ENCODE data around the gene ST14. TPM values are rescaled to one million over a fixed set of nuclear protein-coding genes. Genes with fewer than 3 reads are reported as not detected.
A peak's percentile ranks its signal among the peaks of the same experiment; 100 is the strongest.

The ST14 gene
- total RNA-seq, 1 donor from 2014 or later: 1.4 TPM

DNA sequence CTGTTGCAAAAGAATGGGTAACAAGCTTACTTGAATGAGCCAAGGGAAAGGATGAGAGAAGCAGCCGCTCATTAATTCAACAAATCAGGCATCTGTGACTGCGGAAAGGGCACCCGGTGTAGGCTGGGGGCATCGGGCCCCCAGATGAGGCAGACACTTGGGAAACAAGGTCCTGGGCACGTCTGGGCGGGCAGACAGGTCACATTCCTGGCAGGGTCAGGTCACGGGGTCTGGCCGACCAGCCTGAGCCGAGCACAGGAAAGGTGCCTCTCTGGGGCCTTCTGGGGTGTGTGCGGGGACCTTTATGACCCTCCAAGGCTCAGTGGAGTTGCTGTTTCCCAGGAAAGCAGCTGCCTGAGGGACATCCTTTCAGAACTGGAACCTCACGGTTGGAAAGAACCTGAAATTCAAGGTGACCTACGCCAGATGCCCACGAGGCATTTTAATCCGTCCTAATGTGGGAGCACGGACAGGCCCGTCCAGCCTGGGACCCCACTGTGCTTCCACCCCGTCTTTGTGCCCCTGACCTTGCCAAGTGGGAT lies 57.1 kb downstream of the ST14 start:
- Histone ChIP-seq H3K4me2 (no peak overlapping the region), H3K9ac (no peak overlapping the region), H3K27ac (no peak overlapping the region), H3K36me3 (no peaks in the 10 kb centered on the region), H3K4me3 (no peak overlapping the region), H3F3A (ENCODE audit: low read depth) (no peaks in the 10 kb centered on the region), H3K4me1 (no peaks in the 10 kb centered on the region), H2AFZ (replicated peaks) (no peak overlapping the region), H4K20me1 (ENCODE audit: low read depth) (no peaks in the 10 kb centered on the region), H3K79me2 (ENCODE audit: low read depth) (no peaks in the 10 kb centered on the region), H3K9me3 (ENCODE audit: low read depth) (no peaks in the 10 kb centered on the region), H3K27me3 (peaks cover 9% of the 10 kb centered on the region)
- no peak for DNase-seq (ENCODE audit: low spot score)
- Mint-ChIP-seq H3K4me3 (no peak overlapping the region), H3K27ac (peak overlapping the region; percentile 12), H3K27me3 (ENCODE audit: insufficient read depth, low read depth) (peaks cover 7% of the 10 kb centered on the region), H3K36me3 (no peaks in the 10 kb centered on the region), H3K9me3 (no peaks in the 10 kb centered on the region), H3K4me1 (peaks cover 19% of the 10 kb centered on the region)
- no peak for TF ChIP-seq EZH2 (IDR thresholded peaks at IDR 0.05)
- TF ChIP-seq, protein P1, sequence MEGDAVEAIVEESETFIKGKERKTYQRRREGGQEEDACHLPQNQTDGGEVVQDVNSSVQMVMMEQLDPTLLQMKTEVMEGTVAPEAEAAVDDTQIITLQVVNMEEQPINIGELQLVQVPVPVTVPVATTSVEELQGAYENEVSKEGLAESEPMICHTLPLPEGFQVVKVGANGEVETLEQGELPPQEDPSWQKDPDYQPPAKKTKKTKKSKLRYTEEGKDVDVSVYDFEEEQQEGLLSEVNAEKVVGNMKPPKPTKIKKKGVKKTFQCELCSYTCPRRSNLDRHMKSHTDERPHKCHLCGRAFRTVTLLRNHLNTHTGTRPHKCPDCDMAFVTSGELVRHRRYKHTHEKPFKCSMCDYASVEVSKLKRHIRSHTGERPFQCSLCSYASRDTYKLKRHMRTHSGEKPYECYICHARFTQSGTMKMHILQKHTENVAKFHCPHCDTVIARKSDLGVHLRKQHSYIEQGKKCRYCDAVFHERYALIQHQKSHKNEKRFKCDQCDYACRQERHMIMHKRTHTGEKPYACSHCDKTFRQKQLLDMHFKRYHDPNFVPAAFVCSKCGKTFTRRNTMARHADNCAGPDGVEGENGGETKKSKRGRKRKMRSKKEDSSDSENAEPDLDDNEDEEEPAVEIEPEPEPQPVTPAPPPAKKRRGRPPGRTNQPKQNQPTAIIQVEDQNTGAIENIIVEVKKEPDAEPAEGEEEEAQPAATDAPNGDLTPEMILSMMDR (IDR thresholded peaks at IDR 0.05): no peak
- TF ChIP-seq EZH2phosphoT487 (IDR thresholded peaks at IDR 0.05): no peak

DNA sequence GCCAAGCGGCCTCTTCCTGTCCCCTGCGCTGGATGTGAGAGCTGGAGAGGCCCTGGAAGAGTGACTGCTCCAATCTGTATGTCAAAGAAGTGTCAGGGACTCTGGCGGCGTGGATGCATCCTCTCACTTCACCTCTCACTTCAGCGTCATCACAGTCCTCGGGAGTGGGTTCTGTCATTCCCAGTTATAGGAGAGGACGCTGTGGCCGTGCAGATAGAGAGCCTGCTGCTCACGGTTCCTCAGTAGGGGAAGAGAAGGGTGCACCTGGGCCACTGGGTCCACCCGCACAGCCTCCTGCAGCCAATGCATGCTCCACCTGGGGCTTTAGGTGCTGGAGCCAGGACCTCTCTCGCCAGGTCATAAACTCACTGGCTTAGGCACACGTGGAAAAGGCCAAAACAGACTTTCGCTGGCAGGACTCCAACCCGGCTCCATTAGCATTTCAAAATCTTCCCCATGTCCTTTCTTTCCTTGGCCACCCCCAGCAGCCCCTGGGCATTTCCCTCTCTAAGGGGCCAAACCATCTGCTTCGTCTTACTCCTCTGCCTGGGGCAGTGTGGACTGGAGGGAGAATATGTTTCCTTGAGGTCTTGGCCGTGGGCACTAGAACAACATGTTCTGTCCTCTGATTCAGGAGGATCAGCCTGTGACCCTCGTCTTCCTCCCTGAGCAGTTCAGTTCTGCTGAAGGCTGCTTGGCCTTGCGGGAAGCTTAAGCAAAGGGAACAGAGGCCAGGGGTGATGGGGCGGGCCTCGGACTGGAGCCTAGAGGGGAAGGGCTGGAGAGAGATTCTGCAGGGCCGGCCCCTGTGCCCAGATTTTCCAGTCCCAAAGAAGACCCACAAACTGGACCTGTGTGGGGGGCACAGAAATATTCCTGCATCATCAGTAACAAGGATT lies 57.8 kb downstream of the ST14 start:
- no peak overlapping the region for H3K9ac ChIP-seq
- no peaks in the 10 kb centered on the region for H3K36me3 ChIP-seq
- Mint-ChIP-seq H3K4me3 (no peak overlapping the region), H3K4me1 (peaks cover 19% of the 10 kb centered on the region), H3K36me3 (no peaks in the 10 kb centered on the region), H3K27ac (peak overlapping the region; percentile 51), H3K9me3 (no peaks in the 10 kb centered on the region), H3K27me3 (ENCODE audit: insufficient read depth, low read depth) (peaks cover 7% of the 10 kb centered on the region)
- no peak overlapping the region for H3K4me3 ChIP-seq
- DNase-seq (ENCODE audit: low spot score): no peak
- H3K4me1 ChIP-seq: no peaks in the 10 kb centered on the region
- no peak for TF ChIP-seq EZH2phosphoT487 (IDR thresholded peaks at IDR 0.05)
- TF ChIP-seq EZH2 (IDR thresholded peaks at IDR 0.05): no peak
- TF ChIP-seq, protein P1 (IDR thresholded peaks at IDR 0.05): no peak
- H3K27me3 ChIP-seq: peaks cover 6% of the 10 kb centered on the region
- H3K79me2 ChIP-seq (ENCODE audit: low read depth): no peaks in the 10 kb centered on the region
- no peak overlapping the region for H2AFZ ChIP-seq (replicated peaks)
- H3K9me3 ChIP-seq (ENCODE audit: low read depth): no peaks in the 10 kb centered on the region
- H3K4me2 ChIP-seq: no peak overlapping the region
- H4K20me1 ChIP-seq (ENCODE audit: low read depth): no peaks in the 10 kb centered on the region
- no peak overlapping the region for H3K27ac ChIP-seq
- no peaks in the 10 kb centered on the region for H3F3A ChIP-seq (ENCODE audit: low read depth)

DNA sequence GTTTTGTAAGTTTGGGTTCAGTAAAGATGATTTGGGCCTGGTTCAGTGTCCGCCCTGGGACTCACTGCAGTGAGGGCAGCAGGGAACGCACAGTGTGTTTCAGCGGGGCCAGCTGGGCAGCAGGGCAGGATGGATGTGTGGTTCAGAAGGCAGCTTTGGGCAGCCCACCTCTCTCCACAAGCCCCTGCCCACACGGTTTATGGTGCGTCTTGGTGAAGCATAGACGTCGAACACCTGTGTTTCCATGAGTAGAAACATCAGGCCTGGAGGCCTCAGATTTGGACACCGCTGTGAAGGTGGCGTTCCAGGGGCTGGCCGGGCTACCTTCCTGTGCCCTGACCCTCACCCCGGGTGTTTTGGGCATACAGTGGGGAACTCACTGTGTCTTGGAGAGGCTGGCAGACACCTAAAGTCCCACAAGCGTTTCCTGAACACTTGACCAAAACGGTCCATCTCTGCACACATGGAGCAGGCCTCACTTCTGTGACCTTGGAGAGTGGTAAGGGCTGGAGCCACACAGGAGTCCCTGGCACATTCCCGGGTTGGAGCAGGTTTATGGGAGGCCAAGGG lies 59.0 kb downstream of the ST14 start:
- Mint-ChIP-seq H3K36me3 (no peaks in the 10 kb centered on the region), H3K4me3 (no peak overlapping the region), H3K4me1 (peaks cover 19% of the 10 kb centered on the region), H3K27ac (no peak overlapping the region), H3K27me3 (ENCODE audit: insufficient read depth, low read depth) (peaks cover 6% of the 10 kb centered on the region), H3K9me3 (no peaks in the 10 kb centered on the region)
- Histone ChIP-seq H3K9me3 (ENCODE audit: low read depth) (no peaks in the 10 kb centered on the region), H2AFZ (replicated peaks) (no peak overlapping the region), H3K4me2 (no peak overlapping the region), H3K9ac (no peak overlapping the region), H3K4me3 (no peak overlapping the region), H3K27ac (no peak overlapping the region), H3K36me3 (no peaks in the 10 kb centered on the region), H4K20me1 (ENCODE audit: low read depth) (no peaks in the 10 kb centered on the region), H3K4me1 (no peaks in the 10 kb centered on the region), H3F3A (ENCODE audit: low read depth) (no peaks in the 10 kb centered on the region), H3K79me2 (ENCODE audit: low read depth) (no peaks in the 10 kb centered on the region), H3K27me3 (no peaks in the 10 kb centered on the region)
- no peak for DNase-seq (ENCODE audit: low spot score)
- TF ChIP-seq EZH2 (IDR thresholded peaks at IDR 0.05): no peak
- TF ChIP-seq, protein P1 (IDR thresholded peaks at IDR 0.05): no peak
- no peak for TF ChIP-seq EZH2phosphoT487 (IDR thresholded peaks at IDR 0.05)
